ENCODE results near the gene CALHM3.

CALHM3 gene

GRCh38 chr10:103448746-103449145 lies 30.3 kb downstream of the CALHM3 start:
- DNase-seq: no peak

DNA sequence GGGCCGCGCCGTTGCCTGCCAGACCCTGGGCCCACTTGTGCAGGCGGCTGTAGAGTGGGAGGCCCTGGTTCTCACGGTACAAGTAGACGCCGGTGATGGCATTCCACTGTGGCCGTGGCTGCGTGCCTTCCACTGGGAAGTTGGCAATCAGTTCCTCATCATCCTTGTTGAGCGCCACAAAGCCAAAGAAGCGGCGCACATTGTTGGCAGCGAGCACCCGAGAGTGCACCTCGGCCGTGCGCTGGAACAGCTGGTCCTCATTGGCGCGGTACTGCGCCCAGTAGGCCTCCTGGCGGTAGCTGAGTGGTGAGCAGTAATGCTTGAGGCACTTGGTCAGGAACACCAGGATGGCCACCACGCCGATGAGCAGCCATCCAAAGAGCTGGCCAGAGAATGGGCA lies 31.9 kb downstream of the CALHM3 start:
- DNase-seq: no peak

GRCh38 chr10:103445767-103446567 lies 33.1 kb downstream of the CALHM3 start:
- no peak for DNase-seq

- DNase-seq: no peak
Observed at GRCh38 chr10:103445366-103445765, 33.7 kb downstream of the CALHM3 start.

GRCh38 chr10:103444478-103444877 lies 34.6 kb downstream of the CALHM3 start:
- no peak for DNase-seq

GRCh38 chr10:103443475-103444185 lies 35.4 kb downstream of the CALHM3 start:
- no peak for DNase-seq

DNA sequence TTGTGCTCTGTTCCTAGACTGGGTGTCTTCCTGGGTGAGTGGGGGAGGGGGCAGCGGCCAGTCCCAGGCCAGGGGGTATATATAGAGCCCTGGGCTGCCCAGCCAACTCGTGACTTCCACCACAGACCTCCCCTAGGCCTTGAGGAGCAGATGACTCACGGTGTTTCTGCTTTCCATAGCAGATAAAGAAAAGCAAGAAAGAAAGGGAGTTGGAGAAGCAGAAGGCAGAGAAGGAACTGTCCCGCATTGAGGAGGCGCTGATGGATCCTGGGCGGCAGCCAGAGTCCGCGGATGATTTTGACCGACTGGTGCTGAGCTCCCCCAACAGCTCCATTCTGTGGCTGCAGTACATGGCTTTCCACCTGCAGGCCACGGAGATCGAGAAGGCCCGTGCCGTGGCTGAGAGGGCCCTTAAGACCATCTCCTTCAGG lies 37.0 kb downstream of the CALHM3 start:
- DNase-seq: no peak

DNA sequence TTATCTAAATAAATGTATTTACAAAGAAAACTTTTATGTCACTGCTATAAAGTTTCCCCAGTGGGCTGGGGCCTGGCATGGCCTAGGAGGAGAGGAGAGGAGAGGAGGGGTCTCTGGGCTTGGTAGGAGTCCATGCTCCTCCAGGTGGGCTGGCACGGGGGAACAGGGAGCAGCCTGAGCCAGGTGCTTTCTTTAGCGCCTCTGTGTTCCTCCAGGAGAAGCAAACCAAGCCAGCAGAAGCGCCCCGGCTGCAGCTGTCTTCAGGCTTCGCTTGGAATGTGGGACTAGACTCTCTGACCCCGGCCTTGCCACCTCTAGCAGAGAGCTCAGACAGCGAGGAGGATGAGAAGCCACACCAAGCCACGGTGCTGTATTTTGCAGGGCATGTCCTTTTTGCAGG lies 37.4 kb downstream of the CALHM3 start:
- no peak for DNase-seq

DNA sequence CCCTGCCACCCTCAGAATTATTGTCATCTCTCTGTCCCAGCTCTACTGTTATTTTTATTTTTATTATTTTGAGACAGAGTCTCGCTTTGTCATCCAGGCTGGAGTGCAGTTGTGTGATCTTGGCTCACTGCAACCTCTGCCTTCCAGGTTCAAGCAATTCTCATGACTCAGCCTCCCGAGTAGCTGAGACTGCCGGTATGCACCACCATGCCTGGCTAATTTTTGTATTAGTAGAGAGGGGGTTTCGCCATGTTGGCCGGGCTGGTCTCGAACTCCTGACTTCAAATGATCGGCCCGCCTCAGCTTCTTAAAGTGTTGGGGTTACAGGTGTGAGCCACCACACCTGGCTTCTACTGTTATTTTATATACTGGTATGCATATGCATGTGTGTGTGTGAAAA lies 37.8 kb downstream of the CALHM3 start:
- DNase-seq: no peak

- DNase-seq: no peak
Observed at GRCh38 chr10:103440416-103440815, 38.6 kb downstream of the CALHM3 start.

GRCh38 chr10:103439776-103440175 lies 39.3 kb downstream of the CALHM3 start:
- DNase-seq: no peak

DNA sequence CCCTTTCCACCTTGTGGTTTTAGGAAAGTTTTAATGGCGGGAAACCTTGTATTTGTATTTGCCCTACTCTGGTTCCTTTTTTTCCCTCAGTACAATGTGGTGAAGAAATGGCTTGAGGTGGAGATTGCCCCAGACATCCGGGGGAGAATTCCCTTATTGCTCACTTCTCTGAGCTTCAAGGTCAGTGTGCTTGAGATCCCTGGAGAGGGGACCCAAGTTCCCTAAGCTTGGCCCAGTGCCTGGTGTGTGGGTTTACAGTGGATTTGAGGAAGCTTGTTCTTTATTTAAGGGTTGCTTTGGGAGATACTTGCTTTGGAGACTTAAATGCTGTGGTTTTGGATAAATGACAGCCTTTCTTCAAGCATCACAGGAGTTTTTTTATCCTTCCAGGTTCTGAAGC lies 45.2 kb downstream of the CALHM3 start:
- DNase-seq: no peak

- DNase-seq: peak; percentile 39
Observed at GRCh38 chr10:103431902-103432301, 47.1 kb downstream of the CALHM3 start.

- no peak for DNase-seq
Observed at GRCh38 chr10:103429647-103430046, 49.4 kb downstream of the CALHM3 start.

DNA sequence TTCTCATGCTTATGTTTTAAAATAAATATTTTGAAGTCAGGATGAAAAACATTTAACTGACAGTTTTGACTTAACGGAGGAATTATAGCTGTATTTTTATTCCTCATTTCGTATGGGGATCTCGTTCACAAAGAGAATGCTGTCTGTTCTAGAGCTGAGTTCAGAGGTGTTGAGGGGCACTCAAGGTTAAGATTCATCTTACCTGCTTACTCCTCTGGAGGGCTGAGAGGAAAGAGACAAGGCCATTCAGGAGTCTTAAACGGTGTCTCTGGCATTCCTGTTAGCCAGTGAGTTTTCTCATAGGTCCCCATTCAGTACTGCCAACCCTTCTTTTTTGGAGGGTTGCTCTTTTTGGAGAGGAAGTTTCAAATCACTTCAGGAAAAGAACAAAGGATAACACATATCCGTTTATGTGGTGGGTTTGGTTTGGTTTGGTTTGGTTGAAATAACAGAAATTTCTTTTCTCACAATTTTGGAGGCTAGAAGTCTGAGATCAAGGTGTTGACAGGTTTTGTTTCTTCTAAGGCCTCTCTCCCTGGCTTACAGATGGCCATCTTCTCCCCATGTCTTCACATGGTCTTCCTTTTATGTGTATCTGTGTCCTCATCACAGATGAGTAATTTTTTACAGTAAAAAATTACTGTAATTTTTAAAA lies 49.9 kb downstream of the CALHM3 start:
- no peak for DNase-seq

GRCh38 chr10:103427866-103428265 lies 51.2 kb downstream of the CALHM3 start:
- no peak for DNase-seq

GRCh38 chr10:103423748-103424147 lies 55.3 kb downstream of the CALHM3 start:
- no peak for DNase-seq
